Lung microvascular endothelial cell (primary cell): Measurements from ENCODE around the gene VKORC1L1. TPM values are rescaled to one million over a fixed set of nuclear protein-coding genes. Genes with fewer than 3 reads are reported as not detected.

Experiments used
- total RNA-seq: library from RNA; depleted of rRNA; stranded (reverse); fragments of >200 nt; gene quantifications from 2 replicates; pipeline ENCODE4 v1.2.1, GENCODE V29; 2014

The VKORC1L1 gene
- total RNA-seq, 1 donor from 2014 or later, result 35.5 TPM

Other genes starting within 250 kb of the VKORC1L1 start
- gene GUSB, start 109.1 kb downstream of the VKORC1L1 start, total RNA-seq, result 27.9 and 67.5 TPM in 2 replicates
- 38.4 and 54.2 TPM in 2 replicates for gene ASL, start 202.7 kb downstream of the VKORC1L1 start, total RNA-seq
- gene CRCP, start 241.8 kb downstream of the VKORC1L1 start, total RNA-seq, result 19.2 and 27.0 TPM in 2 replicates